HEK293 (cell line): ENCODE results near the gene INCA1.

Experiments
- CTCF ChIA-PET: fragments of 350-600 bp; formaldehyde crosslinking; extraction: SDS; loops from one replicate; lab custom pipeline; 2021; ENCODE audit warnings: antibody characterized with exemption; lab: Yijun Ruan, JAX
- POLR2A ChIA-PET: fragments of 300-600 bp; formaldehyde crosslinking; extraction: SDS; loops from one replicate; lab custom pipeline; 2020; ENCODE audit warnings: antibody characterized with exemption, inconsistent platforms; lab: Yijun Ruan, JAX
- H3K27ac ChIP-seq: fragments of 200-500 bp; sonication (Bioruptor generic); 2 replicates; pipeline ENCODE4 v1.5.1; 2014; ENCODE audit warnings: low read depth, low read length, control low read depth, inconsistent platforms; ENCODE audit errors: extremely low read depth
- H3K36me3 ChIP-seq, 2 experiments: fragments of 200-500 bp in 1 of 2; sonication (Bioruptor generic) in 1 of 2; 1 replicate in 1 of 2; 2 replicates in 1 of 2; pipeline ENCODE4 v1.5.1; 2014 to 2017; ENCODE audit warnings: inconsistent platforms in 2 of 2, low read length in 2 of 2; ENCODE audit not compliant: control insufficient read depth in 2 of 2, insufficient read depth in 1 of 2
- H3K4me1 ChIP-seq: fragments of 200-500 bp; sonication (Bioruptor generic); 2 replicates; pipeline ENCODE4 v1.5.1; 2014; ENCODE audit warnings: mild to moderate bottlenecking, low read length, inconsistent platforms; ENCODE audit not compliant: control insufficient read depth, insufficient read depth
- H3K4me3 ChIP-seq: 2 replicates; pipeline ENCODE4 v1.5.1; 2011; ENCODE audit warnings: low read depth, mild to moderate bottlenecking, control low read depth, low read length, moderate library complexity
- H3K9me3 ChIP-seq: fragments of 200-500 bp; sonication (Bioruptor generic); 2 replicates; pipeline ENCODE4 v1.5.1; 2014; ENCODE audit warnings: low read depth, low read length, inconsistent platforms; ENCODE audit not compliant: control insufficient read depth, insufficient read depth
- BCL11A ChIP-seq: fragments of 450-650 bp; formaldehyde crosslinking; IDR thresholded peaks from 2 replicates; pipeline ENCODE4 v1.5.1; 2016; ENCODE audit warnings: low read depth, missing biosample characterization, missing genetic modification characterization
- GLIS1 ChIP-seq: fragments of 450-650 bp; formaldehyde crosslinking; IDR thresholded peaks from 2 replicates; pipeline ENCODE4 v1.5.1; 2016; ENCODE audit warnings: missing biosample characterization, missing genetic modification characterization
- GLIS2 ChIP-seq: fragments of 450-650 bp; formaldehyde crosslinking; IDR thresholded peaks from 2 replicates; pipeline ENCODE4 v1.5.1; 2016; ENCODE audit warnings: missing biosample characterization, missing genetic modification characterization
- RBAK ChIP-seq: fragments of 450-650 bp; formaldehyde crosslinking; IDR thresholded peaks from 2 replicates; pipeline ENCODE4 v1.5.1; 2016; ENCODE audit warnings: missing biosample characterization, missing genetic modification characterization
- SCRT1 ChIP-seq: fragments of 450-650 bp; formaldehyde crosslinking; IDR thresholded peaks from 2 replicates; pipeline ENCODE4 v1.5.1; 2016; ENCODE audit warnings: missing biosample characterization, missing genetic modification characterization, borderline replicate concordance
- ZNF140 ChIP-seq: fragments of 450-650 bp; formaldehyde crosslinking; IDR thresholded peaks from 2 replicates; pipeline ENCODE4 v1.5.1; 2016; ENCODE audit warnings: missing biosample characterization, missing genetic modification characterization
- ZNF175 ChIP-seq: fragments of 450-650 bp; formaldehyde crosslinking; IDR thresholded peaks from 2 replicates; pipeline ENCODE4 v1.5.1; 2016; ENCODE audit warnings: missing biosample characterization, missing genetic modification characterization
- ZNF394 ChIP-seq: fragments of 450-650 bp; formaldehyde crosslinking; IDR thresholded peaks from 2 replicates; pipeline ENCODE4 v1.5.1; 2016; ENCODE audit warnings: missing biosample characterization, missing genetic modification characterization, mild to moderate bottlenecking, moderate library complexity, borderline replicate concordance
- ZNF416 ChIP-seq: fragments of 450-650 bp; formaldehyde crosslinking; IDR thresholded peaks from 2 replicates; pipeline ENCODE4 v1.5.1; 2016; ENCODE audit warnings: missing biosample characterization, missing genetic modification characterization
- ZNF433 ChIP-seq: fragments of 450-650 bp; formaldehyde crosslinking; IDR thresholded peaks from 2 replicates; pipeline ENCODE4 v1.5.1; 2016; ENCODE audit warnings: missing biosample characterization, missing genetic modification characterization, low read depth
- ZNF561 ChIP-seq: fragments of 450-650 bp; IDR thresholded peaks from 2 replicates; pipeline ENCODE4 v1.5.1; 2018; ENCODE audit warnings: missing biosample characterization, missing genetic modification characterization, borderline replicate concordance
- ZNF623 ChIP-seq: fragments of 450-650 bp; formaldehyde crosslinking; IDR thresholded peaks from 2 replicates; pipeline ENCODE4 v1.5.1; 2016; ENCODE audit warnings: missing biosample characterization, missing genetic modification characterization
- ZXDB ChIP-seq: fragments of 450-650 bp; formaldehyde crosslinking; IDR thresholded peaks from 2 replicates; pipeline ENCODE4 v1.5.1; 2016; ENCODE audit warnings: missing biosample characterization, missing genetic modification characterization
- TF ChIP-seq, protein P1 (sequence below): fragments of 450-650 bp; formaldehyde crosslinking; conservative IDR thresholded peaks from 2 replicates; pipeline ENCODE4 v1.5.1; 2016; ENCODE audit warnings: low read depth, missing biosample characterization, missing genetic modification characterization
- TF ChIP-seq, protein P2 (sequence below): fragments of 450-650 bp; formaldehyde crosslinking; IDR thresholded peaks from 2 replicates; pipeline ENCODE4 v1.5.1; 2017; ENCODE audit warnings: missing biosample characterization, missing genetic modification characterization
- TF ChIP-seq, protein P3 (sequence below): fragments of 450-650 bp; formaldehyde crosslinking; conservative IDR thresholded peaks from 2 replicates; pipeline ENCODE4 v1.5.1; 2016; ENCODE audit warnings: low read depth, missing biosample characterization, missing genetic modification characterization
- TF ChIP-seq, protein P4 (sequence below): fragments of 450-650 bp; formaldehyde crosslinking; IDR thresholded peaks from 2 replicates; pipeline ENCODE4 v1.5.1; 2016; ENCODE audit warnings: missing biosample characterization, missing genetic modification characterization, low read depth

Gene INCA1

DNA sequence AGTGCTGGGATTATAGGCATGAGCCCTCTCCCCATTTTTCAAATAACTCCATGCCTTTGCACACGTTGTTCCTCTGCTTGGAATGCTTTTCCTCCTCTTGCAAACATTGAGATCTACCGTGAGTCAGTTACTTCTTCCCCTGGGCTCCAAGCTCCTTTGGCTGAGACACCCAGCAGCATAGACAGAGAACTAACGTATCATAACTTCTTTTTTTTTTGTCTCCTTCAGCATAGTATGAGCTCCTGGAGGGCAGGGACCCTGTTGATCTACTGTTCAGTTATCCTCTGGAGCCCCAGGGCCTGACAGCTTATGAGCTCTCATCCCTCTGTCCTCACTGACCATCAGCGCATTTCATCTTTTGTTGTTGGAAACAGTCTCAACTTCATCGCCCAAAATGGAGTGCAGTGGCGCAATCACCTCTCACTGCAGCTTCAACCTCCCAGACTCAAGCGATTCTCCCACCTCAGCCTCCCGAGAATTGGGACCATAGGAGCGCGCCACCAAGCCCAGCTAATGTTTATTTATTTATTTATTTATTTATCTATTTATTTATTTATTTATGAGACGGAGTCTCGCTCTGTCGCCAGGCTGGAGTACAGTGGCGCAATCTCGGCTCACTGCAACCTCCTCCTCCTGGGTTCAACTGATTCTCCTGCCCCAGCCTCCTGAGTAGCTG is 31.9 kb downstream of the INCA1 start:
- Histone ChIP-seq H3K4me3 (no peak overlapping the region), H3K9me3 (peaks cover 3% of the 10 kb centered on the region; the same call in 1 of the 2 replicates), H3K4me1 (peaks cover 15% of the 10 kb centered on the region), H3K36me3 (peaks cover 19 to 21% of the 10 kb centered on the region in 2 experiments), H3K27ac (no peak overlapping the region)
- ChIA-PET POLR2A (interaction anchor here (0.8 to 11.3 kb wide), 5 partner anchors 15 to 409 kb away, joined by 9 to 358 read pairs (median 27); partner anchors contain the start of genes CAMTA2, ENO3, INCA1 and KIF1C), CTCF (interaction anchor here (0.6 to 4.0 kb wide), 6 partner anchors 8 to 170 kb away, joined by 3 to 22 read pairs (median 6); partner anchors contain the start of gene CAMTA2)
- TF ChIP-seq SCRT1 (tag by site-specific recombination) (no peak), ZXDB (tag by site-specific recombination) (no peak), ZNF561 (tag by site-specific recombination) (no peak), ZNF416 (no peak), BCL11A (tag by site-specific recombination) (no peak), RBAK (tag by site-specific recombination) (no peak), ZNF623 (tag by site-specific recombination) (peak; percentile 41; the same call in 1 of the 2 replicates), GLIS2 (no peak), ZNF394 (peak; percentile 74; the same call in 1 of the 2 replicates), ZNF175 (tag by site-specific recombination) (no peak), ZNF140 (no peak; the same call in 1 of the 2 replicates), GLIS1 (no peak), ZNF433 (tag by site-specific recombination) (0 out of 2 replicates have a peak, but pooled peaks have one; percentile 16)
- TF ChIP-seq, protein P1, sequence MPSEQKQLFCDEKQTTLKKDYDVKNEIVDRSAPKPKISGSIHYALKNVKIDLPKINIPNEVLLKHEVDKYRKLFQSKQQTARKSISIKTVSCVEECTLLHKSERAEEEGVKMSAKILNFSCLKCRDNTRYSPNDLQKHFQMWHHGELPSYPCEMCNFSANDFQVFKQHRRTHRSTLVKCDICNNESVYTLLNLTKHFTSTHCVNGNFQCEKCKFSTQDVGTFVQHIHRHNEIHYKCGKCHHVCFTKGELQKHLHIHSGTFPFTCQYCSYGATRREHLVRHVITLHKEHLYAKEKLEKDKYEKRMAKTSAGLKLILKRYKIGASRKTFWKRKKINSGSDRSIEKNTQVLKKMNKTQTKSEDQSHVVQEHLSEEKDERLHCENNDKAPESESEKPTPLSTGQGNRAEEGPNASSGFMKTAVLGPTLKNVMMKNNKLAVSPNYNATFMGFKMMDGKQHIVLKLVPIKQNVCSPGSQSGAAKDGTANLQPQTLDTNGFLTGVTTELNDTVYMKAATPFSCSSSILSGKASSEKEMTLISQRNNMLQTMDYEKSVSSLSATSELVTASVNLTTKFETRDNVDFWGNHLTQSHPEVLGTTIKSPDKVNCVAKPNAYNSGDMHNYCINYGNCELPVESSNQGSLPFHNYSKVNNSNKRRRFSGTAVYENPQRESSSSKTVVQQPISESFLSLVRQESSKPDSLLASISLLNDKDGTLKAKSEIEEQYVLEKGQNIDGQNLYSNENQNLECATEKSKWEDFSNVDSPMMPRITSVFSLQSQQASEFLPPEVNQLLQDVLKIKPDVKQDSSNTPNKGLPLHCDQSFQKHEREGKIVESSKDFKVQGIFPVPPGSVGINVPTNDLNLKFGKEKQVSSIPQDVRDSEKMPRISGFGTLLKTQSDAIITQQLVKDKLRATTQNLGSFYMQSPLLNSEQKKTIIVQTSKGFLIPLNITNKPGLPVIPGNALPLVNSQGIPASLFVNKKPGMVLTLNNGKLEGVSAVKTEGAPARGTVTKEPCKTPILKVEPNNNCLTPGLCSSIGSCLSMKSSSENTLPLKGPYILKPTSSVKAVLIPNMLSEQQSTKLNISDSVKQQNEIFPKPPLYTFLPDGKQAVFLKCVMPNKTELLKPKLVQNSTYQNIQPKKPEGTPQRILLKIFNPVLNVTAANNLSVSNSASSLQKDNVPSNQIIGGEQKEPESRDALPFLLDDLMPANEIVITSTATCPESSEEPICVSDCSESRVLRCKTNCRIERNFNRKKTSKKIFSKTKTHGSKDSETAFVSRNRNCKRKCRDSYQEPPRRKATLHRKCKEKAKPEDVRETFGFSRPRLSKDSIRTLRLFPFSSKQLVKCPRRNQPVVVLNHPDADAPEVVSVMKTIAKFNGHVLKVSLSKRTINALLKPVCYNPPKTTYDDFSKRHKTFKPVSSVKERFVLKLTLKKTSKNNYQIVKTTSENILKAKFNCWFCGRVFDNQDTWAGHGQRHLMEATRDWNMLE (tag by site-specific recombination) = peak; percentile 55; the same call in 1 of the 2 replicates
- TF ChIP-seq, protein P2, sequence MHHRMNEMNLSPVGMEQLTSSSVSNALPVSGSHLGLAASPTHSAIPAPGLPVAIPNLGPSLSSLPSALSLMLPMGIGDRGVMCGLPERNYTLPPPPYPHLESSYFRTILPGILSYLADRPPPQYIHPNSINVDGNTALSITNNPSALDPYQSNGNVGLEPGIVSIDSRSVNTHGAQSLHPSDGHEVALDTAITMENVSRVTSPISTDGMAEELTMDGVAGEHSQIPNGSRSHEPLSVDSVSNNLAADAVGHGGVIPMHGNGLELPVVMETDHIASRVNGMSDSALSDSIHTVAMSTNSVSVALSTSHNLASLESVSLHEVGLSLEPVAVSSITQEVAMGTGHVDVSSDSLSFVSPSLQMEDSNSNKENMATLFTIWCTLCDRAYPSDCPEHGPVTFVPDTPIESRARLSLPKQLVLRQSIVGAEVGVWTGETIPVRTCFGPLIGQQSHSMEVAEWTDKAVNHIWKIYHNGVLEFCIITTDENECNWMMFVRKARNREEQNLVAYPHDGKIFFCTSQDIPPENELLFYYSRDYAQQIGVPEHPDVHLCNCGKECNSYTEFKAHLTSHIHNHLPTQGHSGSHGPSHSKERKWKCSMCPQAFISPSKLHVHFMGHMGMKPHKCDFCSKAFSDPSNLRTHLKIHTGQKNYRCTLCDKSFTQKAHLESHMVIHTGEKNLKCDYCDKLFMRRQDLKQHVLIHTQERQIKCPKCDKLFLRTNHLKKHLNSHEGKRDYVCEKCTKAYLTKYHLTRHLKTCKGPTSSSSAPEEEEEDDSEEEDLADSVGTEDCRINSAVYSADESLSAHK (tag by site-specific recombination) = no peak
- TF ChIP-seq, protein P3, sequence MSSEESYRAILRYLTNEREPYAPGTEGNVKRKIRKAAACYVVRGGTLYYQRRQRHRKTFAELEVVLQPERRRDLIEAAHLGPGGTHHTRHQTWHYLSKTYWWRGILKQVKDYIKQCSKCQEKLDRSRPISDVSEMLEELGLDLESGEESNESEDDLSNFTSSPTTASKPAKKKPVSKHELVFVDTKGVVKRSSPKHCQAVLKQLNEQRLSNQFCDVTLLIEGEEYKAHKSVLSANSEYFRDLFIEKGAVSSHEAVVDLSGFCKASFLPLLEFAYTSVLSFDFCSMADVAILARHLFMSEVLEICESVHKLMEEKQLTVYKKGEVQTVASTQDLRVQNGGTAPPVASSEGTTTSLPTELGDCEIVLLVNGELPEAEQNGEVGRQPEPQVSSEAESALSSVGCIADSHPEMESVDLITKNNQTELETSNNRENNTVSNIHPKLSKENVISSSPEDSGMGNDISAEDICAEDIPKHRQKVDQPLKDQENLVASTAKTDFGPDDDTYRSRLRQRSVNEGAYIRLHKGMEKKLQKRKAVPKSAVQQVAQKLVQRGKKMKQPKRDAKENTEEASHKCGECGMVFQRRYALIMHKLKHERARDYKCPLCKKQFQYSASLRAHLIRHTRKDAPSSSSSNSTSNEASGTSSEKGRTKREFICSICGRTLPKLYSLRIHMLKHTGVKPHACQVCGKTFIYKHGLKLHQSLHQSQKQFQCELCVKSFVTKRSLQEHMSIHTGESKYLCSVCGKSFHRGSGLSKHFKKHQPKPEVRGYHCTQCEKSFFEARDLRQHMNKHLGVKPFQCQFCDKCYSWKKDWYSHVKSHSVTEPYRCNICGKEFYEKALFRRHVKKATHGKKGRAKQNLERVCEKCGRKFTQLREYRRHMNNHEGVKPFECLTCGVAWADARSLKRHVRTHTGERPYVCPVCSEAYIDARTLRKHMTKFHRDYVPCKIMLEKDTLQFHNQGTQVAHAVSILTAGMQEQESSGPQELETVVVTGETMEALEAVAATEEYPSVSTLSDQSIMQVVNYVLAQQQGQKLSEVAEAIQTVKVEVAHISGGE (tag by site-specific recombination) = 0 out of 2 replicates have a peak, but pooled peaks have one; percentile 31
- TF ChIP-seq, protein P4, sequence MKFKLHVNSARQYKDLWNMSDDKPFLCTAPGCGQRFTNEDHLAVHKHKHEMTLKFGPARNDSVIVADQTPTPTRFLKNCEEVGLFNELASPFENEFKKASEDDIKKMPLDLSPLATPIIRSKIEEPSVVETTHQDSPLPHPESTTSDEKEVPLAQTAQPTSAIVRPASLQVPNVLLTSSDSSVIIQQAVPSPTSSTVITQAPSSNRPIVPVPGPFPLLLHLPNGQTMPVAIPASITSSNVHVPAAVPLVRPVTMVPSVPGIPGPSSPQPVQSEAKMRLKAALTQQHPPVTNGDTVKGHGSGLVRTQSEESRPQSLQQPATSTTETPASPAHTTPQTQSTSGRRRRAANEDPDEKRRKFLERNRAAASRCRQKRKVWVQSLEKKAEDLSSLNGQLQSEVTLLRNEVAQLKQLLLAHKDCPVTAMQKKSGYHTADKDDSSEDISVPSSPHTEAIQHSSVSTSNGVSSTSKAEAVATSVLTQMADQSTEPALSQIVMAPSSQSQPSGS (tag by site-specific recombination) = no peak
